HPDE6-E6E7 (cell line): Measurements from ENCODE around the gene MARK1.
"Not testable (repeated sequence)": the region's sequence is repeated elsewhere in the genome, so short reads cannot be mapped to it uniquely, and the experiment has no call there.

ENCODE experiments used
- DNase-seq: peaks from one replicate; pipeline ENCODE4 v3.0.0; 2011; ENCODE audit warnings: missing footprints; ENCODE audit errors: extremely low spot score

MARK1 gene

DNA sequence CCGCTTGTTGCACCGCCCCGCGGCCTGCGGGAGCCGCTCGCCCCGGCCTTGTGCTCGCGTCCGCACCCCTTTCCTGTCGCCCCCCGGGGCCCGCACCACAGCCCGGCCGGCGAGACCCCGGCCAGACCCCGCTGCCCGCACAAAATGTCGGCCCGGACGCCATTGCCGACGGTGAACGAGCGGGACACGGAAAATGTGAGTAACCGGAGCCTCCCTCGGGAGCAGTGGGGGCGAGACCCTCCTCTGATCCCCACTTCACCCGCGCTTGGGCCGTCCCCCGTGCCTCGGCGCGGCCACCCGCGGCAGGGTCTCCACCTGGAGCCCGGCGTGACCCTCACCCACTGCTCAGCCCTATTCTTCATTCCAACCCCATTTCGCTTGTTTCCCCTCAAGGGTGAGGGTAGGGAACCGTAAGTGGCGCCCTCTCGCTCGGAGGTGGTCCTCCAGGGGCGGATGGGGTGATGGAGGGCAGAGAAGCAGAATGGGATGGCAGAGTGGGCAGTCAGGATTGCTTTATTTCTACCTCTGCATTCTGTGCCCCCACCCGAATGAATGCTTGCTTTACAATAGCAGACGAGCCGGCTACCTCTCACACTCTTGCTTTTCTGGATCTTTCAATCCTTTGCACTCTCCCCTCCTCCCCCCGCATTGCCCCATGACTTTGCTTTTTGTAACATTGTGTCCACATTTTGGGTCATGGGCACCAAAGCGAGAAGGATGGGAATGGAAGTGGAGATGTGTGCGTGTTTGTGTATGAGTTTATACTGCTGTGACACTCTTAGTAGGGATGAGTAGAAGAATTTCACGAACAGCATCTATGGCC, 954 bp downstream of the MARK1 start:
- no peak for DNase-seq

DNA sequence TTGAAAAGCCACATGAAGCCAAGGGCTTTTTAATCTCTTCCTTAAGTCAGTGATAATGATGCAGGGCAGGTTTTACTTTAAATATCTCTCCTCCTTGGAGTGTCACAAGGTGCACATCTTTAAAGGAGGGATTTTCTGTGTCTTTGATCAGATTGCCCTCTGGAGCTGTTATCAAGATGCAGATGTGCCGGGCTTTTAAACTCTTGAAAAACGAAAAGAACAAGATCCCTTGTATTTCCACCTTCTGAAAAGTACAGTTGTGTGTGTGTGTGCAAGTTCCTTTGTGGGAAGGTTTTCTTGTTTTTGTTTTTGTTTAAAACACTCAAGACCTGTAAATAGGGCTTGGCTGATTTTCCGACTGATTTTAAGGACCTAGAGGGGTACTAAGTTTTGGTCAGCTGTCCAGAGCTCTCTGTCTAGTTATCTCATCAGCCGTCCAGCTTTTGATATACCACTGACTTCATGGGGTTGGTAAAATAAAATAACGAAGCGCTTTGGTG, 1.6 kb downstream of the MARK1 start:
- no peak for DNase-seq

DNA sequence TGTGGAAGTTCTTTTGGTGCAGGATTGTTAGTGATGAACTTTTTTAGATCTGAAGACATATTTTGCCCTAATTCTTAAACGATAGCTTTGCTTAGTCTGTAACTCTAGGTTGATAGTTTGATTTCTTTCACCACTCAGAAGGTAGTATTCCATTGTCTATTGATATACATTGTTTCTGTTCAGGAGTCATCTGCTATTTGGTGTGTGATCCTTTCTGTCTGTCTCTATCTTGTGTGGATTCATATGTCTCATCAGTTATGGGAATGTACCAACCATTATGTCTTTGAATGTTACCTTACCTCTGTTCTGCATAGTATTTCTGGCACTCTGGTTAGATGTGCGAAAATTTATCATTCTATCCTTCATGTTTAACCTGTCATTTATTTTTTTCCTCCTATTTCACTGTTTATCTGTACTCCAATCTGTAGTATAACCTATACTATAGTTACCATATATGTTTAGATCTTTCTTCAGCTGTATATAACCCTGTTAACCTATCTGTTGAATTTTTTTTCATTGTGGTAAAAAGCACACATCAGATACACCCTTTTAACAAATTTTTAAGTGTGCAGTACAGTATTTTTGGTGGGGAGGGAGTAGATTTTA, 5.7 kb downstream of the MARK1 start:
- DNase-seq = no peak

DNA sequence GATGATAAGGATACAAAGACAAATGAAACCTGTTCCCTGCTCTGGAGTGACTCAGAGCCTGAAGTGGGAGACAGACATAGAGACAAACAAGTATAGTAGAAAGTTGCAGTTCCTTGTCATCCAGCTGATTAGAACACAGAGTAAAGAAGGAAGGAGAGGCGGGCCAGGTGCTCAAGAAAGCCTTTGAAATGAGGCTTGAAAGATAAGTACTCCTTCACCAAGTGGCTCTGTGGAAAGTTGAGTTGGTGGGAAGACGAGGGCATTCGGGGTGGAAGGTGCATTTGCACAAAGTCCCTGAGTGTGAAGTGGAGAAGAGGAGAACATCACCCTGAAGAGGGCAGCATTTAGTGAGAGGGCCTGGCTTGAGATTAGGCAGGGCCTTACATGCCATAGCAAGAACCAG, 17.0 kb downstream of the MARK1 start:
- DNase-seq = no peak

DNA sequence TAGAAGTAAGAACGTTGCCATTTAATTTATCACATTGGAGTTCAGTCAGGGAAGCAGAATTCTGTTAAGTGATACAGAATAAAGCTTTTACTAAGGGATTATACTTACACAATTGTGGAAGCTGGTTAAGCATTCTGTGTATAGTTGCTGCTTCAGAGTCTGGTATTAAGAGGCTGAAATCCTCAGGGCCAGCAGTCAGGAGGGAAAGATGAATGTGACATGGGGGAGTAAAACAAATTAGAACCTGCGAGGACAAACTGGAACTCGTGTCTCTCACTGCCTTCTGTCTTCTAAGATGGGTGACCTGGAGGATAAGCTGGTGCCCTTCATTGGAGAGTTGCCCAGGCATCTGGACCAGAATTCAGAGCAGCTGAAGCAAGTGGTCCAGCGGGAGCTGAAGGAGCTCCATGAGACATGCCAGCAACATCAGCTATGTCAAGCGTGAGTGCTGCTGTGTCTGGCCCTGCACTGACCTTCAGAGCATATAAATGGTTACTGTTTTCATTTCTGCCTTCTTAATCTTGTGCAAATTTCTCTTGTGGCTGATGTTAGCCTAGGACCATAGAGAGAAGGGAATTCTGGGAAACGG, 23.0 kb downstream of the MARK1 start:
- no peak for DNase-seq

DNA sequence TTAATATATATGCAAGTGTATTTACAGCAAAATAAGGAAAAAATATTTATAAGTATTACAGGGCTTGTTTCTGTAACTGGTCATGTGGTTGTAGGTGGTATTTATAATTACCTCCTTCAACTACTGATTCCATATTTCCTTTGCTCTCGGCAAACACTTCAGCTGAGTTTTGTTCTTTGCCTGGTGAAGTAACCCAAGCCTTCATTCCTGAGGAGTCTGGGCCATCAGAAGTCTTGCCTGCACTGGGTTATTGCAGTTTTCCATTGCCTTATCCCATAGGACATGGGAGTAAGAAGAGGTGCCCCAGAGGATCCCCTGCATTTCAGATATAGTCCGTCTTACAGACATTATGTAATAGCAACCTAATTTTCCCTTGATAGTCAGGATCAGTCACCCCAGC, 23.8 kb downstream of the MARK1 start:
- no peak for DNase-seq

DNA sequence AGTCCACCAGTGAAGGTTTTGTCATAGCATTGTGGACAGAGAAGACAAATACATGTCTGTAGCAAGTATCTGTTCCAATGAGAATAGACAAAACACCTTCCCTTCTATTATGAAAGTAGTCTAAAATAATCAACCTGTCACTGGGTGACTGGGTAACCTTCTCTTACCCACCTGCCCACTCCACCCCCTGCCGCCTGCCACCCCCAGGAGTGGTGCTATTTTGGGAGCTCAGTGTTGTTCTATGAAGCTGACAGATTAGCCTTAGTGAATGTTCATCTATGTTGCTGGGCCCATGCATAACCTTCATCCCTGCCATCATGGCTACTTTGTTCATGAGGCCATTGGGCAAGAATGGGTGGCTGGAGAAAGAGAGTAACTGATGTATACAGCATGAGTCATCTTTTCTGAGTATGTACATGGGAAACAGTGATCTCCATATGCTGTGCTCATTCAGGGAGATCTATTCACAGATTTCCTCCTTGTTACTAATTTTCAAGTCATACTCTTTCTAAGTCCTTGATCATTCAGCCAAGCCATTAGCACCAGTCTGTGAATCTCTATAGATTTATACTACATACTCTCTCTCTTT, 24.8 kb downstream of the MARK1 start:
- DNase-seq = no peak

DNA sequence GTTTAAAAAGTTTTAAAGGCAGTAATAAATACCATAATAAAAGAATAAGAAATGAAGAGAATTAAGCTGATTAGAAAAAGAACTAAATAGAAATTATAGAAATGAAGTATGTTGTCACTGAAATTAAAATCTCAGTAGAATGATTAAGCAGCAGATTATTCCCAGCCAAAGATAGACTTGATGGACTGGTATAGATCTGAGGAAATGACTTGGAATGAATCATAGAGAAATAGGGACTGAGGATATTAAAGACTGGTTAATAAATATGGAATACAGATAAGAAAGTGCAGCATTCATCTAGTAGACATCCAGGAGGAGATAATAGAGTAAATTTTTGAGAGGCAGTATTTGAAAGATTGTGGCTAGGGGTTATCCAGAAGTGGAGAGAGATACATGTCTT, 28.7 kb downstream of the MARK1 start:
- DNase-seq = no peak

DNA sequence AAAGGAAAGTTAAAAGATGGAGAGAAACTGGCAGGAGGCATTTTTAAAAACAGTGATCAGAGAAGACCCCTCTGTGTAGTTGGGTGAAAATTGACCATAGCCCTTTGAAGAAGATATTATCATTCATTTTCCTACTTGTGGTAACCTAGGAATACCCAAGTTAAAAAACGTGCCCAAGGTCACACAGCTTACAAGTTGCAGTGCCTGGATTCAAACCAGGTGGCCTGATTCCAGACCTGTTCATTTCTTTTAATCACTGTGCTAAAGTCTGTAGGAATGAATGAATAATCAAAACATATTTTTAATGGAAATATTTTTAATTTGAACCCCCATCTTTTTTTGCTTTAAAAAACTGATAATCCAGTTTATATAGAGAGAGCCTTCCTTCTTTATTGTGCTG, 35.6 kb downstream of the MARK1 start:
- DNase-seq = no peak

DNA sequence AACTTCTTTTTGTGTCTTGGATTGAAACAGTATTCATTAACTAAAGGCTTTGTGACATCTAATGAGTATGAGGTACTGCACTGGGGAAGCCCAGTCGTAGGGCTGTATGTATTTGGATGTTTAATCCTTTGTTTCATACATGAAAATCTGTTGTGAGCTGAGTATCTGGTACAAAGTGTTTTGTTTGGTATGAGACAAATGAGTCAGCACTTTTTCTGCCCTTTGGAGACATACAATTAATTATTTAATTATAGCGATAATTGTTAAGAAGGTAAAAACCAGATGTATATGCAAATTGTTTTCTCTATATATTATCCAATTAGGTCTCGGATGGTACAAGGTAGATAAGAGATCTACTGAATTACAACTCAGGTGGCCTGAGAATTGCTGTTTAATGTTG, 36.3 kb downstream of the MARK1 start:
- no peak for DNase-seq

DNA sequence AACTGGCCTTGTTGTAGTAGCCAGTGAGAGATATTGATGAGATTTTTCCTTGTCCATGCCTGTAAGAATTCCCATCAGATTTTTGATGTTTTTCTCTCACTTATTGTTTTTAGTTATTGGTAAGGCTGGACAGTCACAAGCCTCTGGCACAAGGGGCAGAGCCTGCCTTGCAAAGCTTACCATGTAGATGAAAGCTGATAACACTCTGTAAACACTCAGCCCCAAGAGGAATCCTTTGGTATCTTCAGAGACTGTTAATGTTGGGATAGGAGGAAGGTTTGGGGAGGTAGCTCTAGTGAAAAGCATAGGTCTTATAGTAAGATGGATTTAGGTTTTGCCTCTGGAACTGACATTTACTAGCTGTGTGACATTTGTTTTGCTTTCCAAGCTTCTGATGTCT, 37.7 kb downstream of the MARK1 start:
- no peak for DNase-seq

DNA sequence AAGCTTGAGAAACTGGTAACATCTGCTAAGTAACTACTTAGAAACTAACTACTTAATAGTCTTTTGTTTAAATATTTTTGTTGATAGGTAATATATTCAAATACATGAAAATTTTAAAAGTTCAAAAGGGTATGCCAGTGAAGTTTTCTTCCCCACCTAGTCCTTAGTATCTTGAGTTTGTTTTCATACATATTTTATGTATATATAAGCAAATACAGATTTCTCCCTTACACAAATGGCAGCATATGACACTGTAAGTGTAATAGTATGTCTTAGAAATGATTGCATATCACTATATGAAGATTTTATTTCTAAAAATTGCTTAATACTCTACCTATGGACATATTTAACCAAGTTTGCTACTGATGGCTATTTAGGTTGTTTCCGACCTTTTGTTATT, 38.9 kb downstream of the MARK1 start:
- no peak for DNase-seq

DNA sequence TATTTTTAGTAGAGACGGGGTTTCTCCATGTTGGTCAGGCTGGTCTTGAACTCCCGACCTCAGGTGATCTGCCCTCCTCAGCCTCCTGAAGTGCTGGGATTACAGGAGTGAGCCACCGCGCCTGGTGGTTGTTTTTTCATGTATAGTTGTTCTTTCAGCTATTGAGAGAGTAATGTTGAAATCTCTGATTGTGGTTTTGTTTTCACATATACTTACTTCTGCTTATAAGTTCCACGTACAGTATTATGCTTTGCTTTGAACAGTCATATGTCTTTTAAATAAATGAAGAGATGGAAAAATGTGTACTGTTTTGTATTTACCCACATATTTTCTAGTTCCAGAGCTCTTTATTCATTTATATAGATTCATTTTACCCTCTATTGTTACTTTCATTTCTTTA, 44.5 kb downstream of the MARK1 start:
- DNase-seq = no peak

DNA sequence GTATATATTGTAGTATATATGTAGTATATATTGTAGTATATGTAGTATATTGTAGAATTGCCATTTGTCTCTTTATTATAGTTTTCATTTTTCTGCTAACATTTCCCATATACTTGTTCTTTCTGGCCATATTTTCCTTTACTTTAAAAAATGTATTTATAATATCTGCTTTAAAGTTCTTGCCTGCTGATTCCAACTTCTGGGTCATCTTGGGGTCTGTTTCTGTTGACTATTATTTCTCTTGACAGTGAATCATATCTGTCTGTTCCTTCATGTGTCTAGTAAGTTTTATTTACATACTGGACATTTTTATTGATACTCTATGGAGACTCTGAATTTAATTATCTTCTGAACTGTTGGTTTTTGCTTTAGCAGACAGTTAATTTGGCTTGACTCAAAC, 45.9 kb downstream of the MARK1 start:
- no peak for DNase-seq

DNA sequence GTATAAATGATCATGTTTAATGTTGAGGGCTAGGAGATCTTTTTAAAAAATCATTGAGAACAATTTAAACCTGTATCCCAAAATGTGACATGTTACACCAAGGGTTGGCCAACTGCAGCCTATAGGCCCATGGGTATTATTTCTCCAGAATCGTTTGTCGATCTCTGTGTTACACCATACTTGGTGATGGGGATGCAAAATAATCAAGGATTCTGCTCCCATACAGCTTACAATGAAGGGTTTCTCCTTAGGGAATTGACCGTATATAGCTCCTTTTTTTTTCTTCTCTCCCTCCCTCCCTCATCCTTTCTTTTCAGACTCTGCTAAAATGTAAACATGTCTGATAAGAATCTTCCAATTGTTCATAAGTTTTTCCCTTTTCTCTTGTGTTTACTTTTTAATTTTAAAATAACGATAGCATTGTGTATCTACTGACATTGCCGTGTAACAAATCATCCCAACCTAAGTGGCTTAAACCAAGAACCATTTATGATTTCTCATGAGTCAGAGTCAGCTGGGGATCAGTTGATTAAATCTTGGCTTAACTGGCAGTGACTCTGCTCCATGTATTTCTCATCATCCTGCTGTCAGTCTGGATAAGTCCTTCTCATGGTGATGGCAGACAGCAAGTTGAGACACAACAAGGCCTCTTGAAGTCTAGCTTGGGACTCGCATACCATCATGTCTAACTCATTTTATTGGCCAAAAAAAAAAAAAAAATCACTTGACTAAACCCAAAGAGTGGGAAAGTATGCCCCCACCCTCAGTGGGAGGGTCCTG, 48.0 kb downstream of the MARK1 start:
- no peak for DNase-seq

DNA sequence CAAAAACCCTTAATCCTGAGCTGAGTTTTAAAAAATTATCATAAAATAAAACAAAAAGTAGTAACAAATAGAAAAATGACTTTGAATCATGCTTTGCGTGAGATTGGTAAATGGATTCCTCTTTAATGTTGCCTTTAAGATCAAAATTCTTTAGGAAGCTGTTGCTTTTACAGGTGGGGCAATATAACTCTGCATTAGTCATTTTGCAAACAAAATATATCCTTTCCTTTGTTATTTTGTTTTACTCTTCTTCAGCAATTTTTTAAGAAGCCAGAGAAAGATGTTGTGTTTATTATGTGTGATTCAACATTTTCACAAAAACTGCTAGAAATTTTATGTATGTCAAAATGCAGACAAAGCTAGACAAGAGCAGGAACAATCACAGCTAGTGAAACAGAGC, 50.0 kb downstream of the MARK1 start:
- no peak for DNase-seq

DNA sequence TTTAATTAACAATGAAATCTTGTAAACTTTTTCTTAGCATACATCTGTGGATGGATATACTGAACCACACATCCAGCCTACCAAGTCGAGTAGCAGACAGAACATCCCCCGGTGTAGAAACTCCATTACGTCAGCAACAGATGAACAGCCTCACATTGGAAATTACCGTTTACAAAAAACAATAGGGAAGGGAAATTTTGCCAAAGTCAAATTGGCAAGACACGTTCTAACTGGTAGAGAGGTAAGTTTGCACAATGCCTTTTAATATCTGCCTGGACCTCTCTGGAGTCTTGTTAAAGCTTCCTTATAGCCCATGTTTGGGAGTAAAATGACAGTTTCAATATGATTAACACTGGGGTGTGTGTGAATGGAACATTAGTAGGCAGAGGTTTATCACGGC, 51.4 kb downstream of the MARK1 start:
- DNase-seq = no peak

DNA sequence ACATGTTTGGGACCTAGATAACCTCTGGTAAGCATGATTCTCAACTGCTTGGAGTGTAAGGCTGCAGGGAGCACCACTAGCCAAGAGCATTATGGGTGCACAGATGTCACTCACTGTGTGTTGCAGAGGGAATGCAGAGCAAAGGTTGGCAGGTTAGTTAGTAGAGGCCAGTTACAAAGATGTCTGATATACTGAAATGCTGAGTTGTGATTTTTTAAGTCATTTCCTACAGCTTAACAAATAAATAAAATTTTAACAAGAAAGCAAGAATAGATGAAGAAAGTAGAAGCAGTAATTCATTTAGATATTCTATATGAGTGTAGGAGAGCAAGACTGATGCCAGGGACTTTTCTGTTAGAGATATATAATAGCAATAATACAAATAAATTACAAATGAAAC, 64.8 kb downstream of the MARK1 start:
- no peak for DNase-seq

DNA sequence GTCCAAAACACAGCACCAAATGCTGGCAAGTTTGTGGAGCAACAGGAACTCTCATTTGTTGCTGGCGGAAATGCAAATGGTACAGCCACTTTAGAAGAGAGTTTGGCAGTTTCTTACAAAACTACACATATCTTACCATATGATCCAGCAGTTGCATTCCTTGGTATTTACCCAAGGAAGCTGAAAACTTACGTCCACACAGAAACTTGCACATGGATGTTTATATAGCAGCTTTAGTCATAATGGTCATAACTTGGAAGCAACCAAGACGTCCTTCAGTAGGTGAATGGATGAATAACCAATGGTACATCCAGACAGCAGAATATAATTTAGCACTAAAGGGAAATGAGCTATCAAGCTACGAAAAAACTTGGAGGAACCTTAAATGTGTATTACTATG, 66.4 kb downstream of the MARK1 start:
- no peak for DNase-seq

DNA sequence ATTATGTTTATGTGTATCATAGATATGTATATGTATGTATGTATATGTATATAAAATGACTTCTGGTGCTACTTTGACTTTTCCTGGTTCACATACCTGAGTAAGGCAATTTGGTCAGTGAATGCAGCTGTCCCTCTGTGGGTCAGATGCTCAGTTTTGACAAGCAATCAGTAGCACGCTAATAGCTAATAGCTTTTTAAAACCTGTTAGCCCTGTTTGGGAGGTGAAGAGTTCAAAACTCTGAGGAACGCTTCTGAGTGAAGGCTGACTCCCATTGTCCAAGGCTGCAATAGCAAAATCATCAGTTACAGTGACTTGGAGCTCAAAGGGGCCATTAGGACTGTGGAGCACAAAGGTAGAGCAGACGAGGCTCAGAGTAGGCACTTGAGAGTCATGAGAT, 67.2 kb downstream of the MARK1 start:
- no peak for DNase-seq

DNA sequence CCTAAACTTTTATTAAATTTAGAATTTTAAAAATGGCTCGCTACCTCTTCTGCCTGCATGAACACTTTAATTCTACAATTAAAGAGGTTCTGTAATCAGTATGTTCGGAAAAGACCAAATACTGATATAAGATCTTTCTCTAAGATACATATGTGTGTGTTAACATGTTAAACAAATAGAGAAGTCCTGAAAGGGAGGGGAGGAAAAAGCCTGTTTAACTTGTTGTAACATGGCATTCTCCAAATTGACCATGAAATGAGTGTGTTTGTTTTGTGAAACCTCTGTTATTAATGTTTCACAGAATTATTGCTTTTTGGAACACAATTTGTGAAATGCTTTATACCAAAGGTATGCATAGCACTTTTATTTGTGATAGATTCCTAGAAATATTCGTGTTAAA, 77.0 kb downstream of the MARK1 start:
- DNase-seq = no peak

DNA sequence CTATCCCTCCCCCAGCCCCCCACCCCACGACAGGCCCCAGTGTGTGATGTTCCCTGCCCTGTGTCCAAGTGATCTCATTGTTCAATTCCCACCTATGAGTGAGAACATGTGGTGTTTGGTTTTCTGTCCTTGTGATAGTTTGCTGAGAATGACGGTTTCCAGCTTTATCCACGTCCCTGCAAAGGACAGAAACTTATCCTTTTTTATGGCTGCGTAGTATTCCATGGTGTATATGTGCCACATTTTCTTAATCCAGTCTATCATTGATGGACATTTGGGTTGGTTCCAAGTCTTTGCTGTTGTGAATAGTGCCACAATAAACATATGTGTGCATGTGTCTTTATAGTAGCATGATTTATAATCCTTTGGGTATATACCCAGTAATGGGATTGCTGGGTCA, 77.7 kb downstream of the MARK1 start:
- DNase-seq = not testable (repeated sequence)
